ENCODE measurements around the gene EXOC6B.
"Not testable (repeated sequence)": the region's sequence is repeated elsewhere in the genome, so short reads cannot be mapped to it uniquely, and the experiment has no call there.

The EXOC6B gene

GRCh38 chr2:72423756-72424155, 402.1 kb downstream of the EXOC6B start:
- Mint-ChIP-seq H3K27me3 (no peaks in the 10 kb centered on the region), H3K36me3 (peaks cover 40% of the 10 kb centered on the region), H3K9me3 (peaks cover 20% of the 10 kb centered on the region), H3K4me3 (no peak overlapping the region), H3K27ac (no peak overlapping the region), H3K4me1 (no peaks in the 10 kb centered on the region)

- Mint-ChIP-seq H3K36me3 (peaks cover 36% of the 10 kb centered on the region), H3K9me3 (peaks cover 20% of the 10 kb centered on the region)
- H3K27ac Mint-ChIP-seq, H3K4me3 Mint-ChIP-seq, H3K27me3 Mint-ChIP-seq, H3K4me1 Mint-ChIP-seq: not testable (repeated sequence)
Observed at GRCh38 chr2:72421771-72422379, 404.0 kb downstream of the EXOC6B start.

GRCh38 chr2:72415781-72416475, 409.9 kb downstream of the EXOC6B start:
- Mint-ChIP-seq H3K4me3 (no peak overlapping the region), H3K4me1 (no peaks in the 10 kb centered on the region), H3K36me3 (peaks cover 17% of the 10 kb centered on the region), H3K27ac (no peak overlapping the region), H3K27me3 (no peaks in the 10 kb centered on the region), H3K9me3 (peaks cover 9% of the 10 kb centered on the region)

- peaks cover 14% of the 10 kb centered on the region for H3K36me3 Mint-ChIP-seq
- peaks cover 9% of the 10 kb centered on the region for H3K9me3 Mint-ChIP-seq
- no peaks in the 10 kb centered on the region for H3K27me3 Mint-ChIP-seq
- H3K4me1 Mint-ChIP-seq, result no peaks in the 10 kb centered on the region
- H3K27ac Mint-ChIP-seq, result no peak overlapping the region
- H3K4me3 Mint-ChIP-seq, result no peak overlapping the region
Observed at GRCh38 chr2:72415241-72415661, 410.6 kb downstream of the EXOC6B start.

- H3K27me3 Mint-ChIP-seq, result no peaks in the 10 kb centered on the region
- no peaks in the 10 kb centered on the region for H3K4me1 Mint-ChIP-seq
- H3K36me3 Mint-ChIP-seq, result peaks cover 14% of the 10 kb centered on the region
- no peak overlapping the region for H3K4me3 Mint-ChIP-seq
- no peak overlapping the region for H3K27ac Mint-ChIP-seq
- peaks cover 9% of the 10 kb centered on the region for H3K9me3 Mint-ChIP-seq
Observed at GRCh38 chr2:72414137-72414760, 411.6 kb downstream of the EXOC6B start.

- peaks cover 9% of the 10 kb centered on the region for H3K9me3 Mint-ChIP-seq
- H3K27ac Mint-ChIP-seq, result no peak overlapping the region
- H3K4me3 Mint-ChIP-seq, result no peak overlapping the region
- H3K4me1 Mint-ChIP-seq, result no peaks in the 10 kb centered on the region
- peaks cover 14% of the 10 kb centered on the region for H3K36me3 Mint-ChIP-seq
- H3K27me3 Mint-ChIP-seq, result no peaks in the 10 kb centered on the region
Observed at GRCh38 chr2:72413716-72414115, 412.1 kb downstream of the EXOC6B start.

- Mint-ChIP-seq H3K27me3 (no peaks in the 10 kb centered on the region), H3K27ac (no peak overlapping the region), H3K4me3 (no peak overlapping the region), H3K9me3 (peaks cover 9% of the 10 kb centered on the region), H3K4me1 (no peaks in the 10 kb centered on the region), H3K36me3 (peaks cover 19% of the 10 kb centered on the region)
Observed at GRCh38 chr2:72412214-72412613, 413.6 kb downstream of the EXOC6B start.

GRCh38 chr2:72399879-72400278, 426.0 kb downstream of the EXOC6B start:
- H3K9me3 Mint-ChIP-seq, result peaks cover 17% of the 10 kb centered on the region

GRCh38 chr2:72395096-72395495, 430.7 kb downstream of the EXOC6B start:
- Mint-ChIP-seq H3K27ac (no peak overlapping the region), H3K9me3 (peaks cover 21% of the 10 kb centered on the region), H3K27me3 (no peaks in the 10 kb centered on the region), H3K4me1 (no peaks in the 10 kb centered on the region), H3K36me3 (peaks cover 30% of the 10 kb centered on the region), H3K4me3 (no peak overlapping the region)

More at GRCh38 chr2:72399879-72400278, 426.0 kb downstream of the EXOC6B start:
- Mint-ChIP-seq H3K27ac (no peak overlapping the region), H3K36me3 (peaks cover 23% of the 10 kb centered on the region), H3K4me3 (no peak overlapping the region), H3K4me1 (no peaks in the 10 kb centered on the region), H3K27me3 (no peaks in the 10 kb centered on the region)

- Mint-ChIP-seq H3K27me3 (no peaks in the 10 kb centered on the region), H3K4me1 (no peaks in the 10 kb centered on the region), H3K36me3 (peaks cover 29% of the 10 kb centered on the region), H3K4me3 (no peak overlapping the region), H3K27ac (no peak overlapping the region), H3K9me3 (peaks cover 21% of the 10 kb centered on the region)
Observed at GRCh38 chr2:72394541-72395070, 431.2 kb downstream of the EXOC6B start.

- H3K27ac Mint-ChIP-seq, result no peak overlapping the region
- H3K4me3 Mint-ChIP-seq, result no peak overlapping the region
- H3K36me3 Mint-ChIP-seq, result peaks cover 19% of the 10 kb centered on the region
- H3K4me1 Mint-ChIP-seq, result no peaks in the 10 kb centered on the region
- H3K9me3 Mint-ChIP-seq, result peaks cover 22% of the 10 kb centered on the region
- no peaks in the 10 kb centered on the region for H3K27me3 Mint-ChIP-seq
Observed at GRCh38 chr2:72389447-72389846, 436.4 kb downstream of the EXOC6B start.

- no peak overlapping the region for H3K27ac Mint-ChIP-seq
- H3K27me3 Mint-ChIP-seq, result no peaks in the 10 kb centered on the region
- H3K9me3 Mint-ChIP-seq, result peaks cover 21% of the 10 kb centered on the region
- H3K4me1 Mint-ChIP-seq, result no peaks in the 10 kb centered on the region
- peaks cover 19% of the 10 kb centered on the region for H3K36me3 Mint-ChIP-seq
- no peak overlapping the region for H3K4me3 Mint-ChIP-seq
Observed at GRCh38 chr2:72388263-72388662, 437.6 kb downstream of the EXOC6B start.

- no peaks in the 10 kb centered on the region for H3K27me3 Mint-ChIP-seq
- H3K4me3 Mint-ChIP-seq, result no peak overlapping the region
- peaks cover 13% of the 10 kb centered on the region for H3K36me3 Mint-ChIP-seq
- H3K9me3 Mint-ChIP-seq, result peaks cover 23% of the 10 kb centered on the region
- H3K27ac Mint-ChIP-seq, result no peak overlapping the region
- no peaks in the 10 kb centered on the region for H3K4me1 Mint-ChIP-seq
Observed at GRCh38 chr2:72386288-72386687, 439.5 kb downstream of the EXOC6B start.

- H3K27ac Mint-ChIP-seq, result no peak overlapping the region
- H3K4me3 Mint-ChIP-seq, result no peak overlapping the region
- peaks cover 37% of the 10 kb centered on the region for H3K36me3 Mint-ChIP-seq
- no peaks in the 10 kb centered on the region for H3K27me3 Mint-ChIP-seq
- H3K4me1 Mint-ChIP-seq, result no peaks in the 10 kb centered on the region
- peaks cover 8% of the 10 kb centered on the region for H3K9me3 Mint-ChIP-seq
Observed at GRCh38 chr2:72378753-72379348, 447.0 kb downstream of the EXOC6B start.

GRCh38 chr2:72367530-72368225, 458.2 kb downstream of the EXOC6B start:
- no peaks in the 10 kb centered on the region for H3K27me3 Mint-ChIP-seq
- peaks cover 24% of the 10 kb centered on the region for H3K9me3 Mint-ChIP-seq
- no peaks in the 10 kb centered on the region for H3K4me1 Mint-ChIP-seq
- no peak overlapping the region for H3K27ac Mint-ChIP-seq
- H3K36me3 Mint-ChIP-seq, result peaks cover 24% of the 10 kb centered on the region
- H3K4me3 Mint-ChIP-seq, result no peak overlapping the region
